NCI-H69 (cell line): ENCODE measurements around the gene N4BP2L2.
"Not testable (repeated sequence)": the region's sequence is repeated elsewhere in the genome, so short reads cannot be mapped to it uniquely, and the experiment has no call there.

Experiments used
- DNase-seq: peaks from one replicate; lab custom pipeline; 2025; lab: John Stamatoyannopoulos, UW

Gene N4BP2L2

DNA sequence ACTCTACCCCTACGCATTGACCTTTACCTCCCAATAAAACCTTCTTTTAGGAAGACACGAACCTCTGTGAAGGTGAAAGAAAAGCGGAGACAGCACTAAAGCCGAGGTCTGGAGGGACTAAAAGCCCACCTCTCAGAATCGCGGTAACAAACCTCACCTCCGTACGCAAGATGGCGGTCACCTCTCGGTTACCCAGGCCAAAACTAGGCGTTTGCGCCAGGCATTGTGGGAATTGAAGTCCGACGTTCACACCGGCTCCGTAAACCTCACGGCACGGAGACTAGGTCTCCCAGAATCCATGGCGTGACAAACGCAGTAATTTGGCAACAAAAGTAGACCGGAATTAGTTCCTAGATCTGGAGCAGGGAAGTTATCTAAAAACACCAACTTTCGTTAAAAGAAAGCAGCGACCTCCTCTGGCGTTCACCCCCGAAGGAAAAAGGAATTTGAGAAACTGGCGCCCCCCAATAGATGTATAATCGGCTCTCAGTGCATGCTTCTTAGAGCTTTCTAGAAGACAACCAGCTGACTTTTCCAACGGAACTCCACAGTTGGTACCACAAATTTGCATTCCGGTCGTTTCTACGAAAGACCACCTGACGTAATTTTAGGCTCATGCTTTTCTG is at the start of gene N4BP2L2:
Gene N4BP2L2, minus strand, starts transcription at position 175 of the 626 bp plus-strand sequence. CDS start 1,768 bp downstream, outside the sequence.
- peak; percentile 95 for DNase-seq

GRCh38 chr13:32587811-32588170 is 49.2 kb upstream of the N4BP2L2 start:
- DNase-seq: peak; percentile 50

DNA sequence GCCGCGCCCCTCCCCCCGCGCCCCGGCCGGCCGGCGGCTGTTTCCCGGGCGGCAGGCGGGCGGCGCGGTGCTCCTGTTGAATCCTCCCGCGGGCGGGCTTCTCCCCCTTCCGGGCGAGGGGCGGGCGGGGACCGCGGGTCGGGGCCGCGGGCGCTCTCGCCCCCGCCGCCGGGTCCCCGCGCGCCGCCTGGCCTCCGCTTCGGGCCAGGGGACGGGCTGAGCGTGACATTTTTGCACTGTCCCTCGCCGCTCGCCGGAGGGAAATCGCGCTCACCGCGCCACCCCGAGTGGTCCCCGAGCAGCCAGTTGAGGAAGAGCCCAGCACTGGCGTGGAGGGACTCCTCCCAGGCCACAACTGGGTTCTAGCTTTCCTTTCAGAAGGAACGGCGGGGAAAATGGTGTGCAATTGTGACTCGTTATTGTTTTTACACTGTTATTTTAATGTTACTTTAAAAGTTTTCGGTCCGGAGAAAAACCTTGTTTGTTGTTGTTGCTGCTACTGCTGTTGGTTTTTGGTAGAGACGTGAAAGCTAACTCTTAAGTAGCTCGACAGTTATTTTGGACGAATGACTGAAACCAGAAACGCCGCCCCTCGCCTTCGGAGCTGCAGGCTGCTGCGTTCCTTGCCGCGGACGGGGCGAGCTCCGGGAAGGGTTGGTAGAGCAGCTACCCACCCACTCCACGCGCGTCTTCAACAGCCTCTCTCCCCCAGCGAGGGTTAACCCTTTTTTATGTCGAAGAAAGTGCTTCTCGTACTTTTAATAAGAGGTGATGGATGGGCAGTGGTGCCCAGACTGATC is 48.6 kb upstream of the N4BP2L2 start:
- peak; percentile 81 for DNase-seq

- DNase-seq: peak; percentile 95
Measured at GRCh38 chr13:32586080-32586900, 47.7 kb upstream of the N4BP2L2 start, which contains the start of gene PDS5B. PDS5B (plus strand) TSS chr13:32586452; CDS start chr13:32648773, 62,321 bp downstream.

DNA sequence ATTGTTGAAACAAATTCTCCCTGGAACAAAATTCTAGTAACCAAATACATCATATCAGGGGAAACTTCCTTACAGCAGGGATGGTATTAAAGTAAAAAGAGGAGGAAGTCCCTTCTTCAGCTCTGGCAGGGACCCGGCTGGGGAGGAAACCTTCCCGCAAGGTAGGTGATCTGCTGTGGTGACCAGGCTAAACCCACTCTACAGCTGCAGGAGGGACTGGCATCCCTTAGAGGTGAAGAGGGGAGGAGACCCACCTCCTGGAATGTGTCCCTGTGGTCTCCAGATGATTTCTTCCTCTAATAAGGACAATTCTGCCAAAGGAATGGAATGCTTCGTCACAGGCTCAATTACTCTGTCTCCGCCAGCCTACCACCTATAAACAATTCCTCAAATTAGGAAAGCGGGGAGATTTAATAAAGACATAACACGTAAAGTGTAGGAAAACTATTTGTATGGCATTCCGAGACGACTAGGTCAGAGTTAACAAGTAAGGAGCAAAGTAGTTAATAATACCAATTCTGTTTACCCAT is 47.0 kb upstream of the N4BP2L2 start:
- DNase-seq: peak; percentile 11

DNA sequence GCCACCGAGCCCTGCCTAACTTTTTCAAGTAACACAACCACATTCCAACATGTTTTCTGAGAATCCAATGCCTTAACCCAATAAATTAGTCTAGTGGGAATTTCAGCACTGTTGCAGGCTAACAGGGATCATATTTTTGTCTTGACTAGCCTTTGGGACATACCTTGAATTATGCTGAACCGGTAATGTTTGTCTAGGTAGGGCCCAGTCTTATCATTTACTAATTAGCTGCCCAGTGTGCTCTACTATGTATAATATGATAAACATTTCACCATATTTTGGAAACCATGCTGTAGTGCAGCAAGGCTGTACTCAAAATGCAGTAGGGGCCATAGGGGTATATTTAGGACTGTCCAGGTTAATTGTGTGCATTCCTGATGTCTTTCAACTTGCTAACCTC is 44.4 kb upstream of the N4BP2L2 start:
- DNase-seq: no peak

DNA sequence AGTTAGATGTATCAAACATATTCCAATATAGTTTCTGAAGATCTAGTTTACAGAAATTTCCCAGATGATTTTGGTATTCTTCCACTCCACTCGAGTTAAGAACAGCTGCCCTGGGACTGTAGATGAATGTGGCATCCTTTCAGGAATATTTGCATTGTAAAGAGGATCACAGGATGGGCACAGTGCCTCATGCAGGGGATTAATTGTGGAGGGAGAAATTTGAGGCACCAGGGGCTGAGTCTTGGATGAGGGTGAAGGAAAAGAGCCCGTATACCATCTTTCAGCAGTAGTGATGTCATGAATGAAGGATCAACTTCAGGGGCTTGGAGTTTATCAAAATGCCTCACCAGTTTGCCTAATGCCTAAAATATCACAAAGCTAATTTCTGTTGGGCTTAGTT is 43.7 kb upstream of the N4BP2L2 start:
- no peak for DNase-seq

DNA sequence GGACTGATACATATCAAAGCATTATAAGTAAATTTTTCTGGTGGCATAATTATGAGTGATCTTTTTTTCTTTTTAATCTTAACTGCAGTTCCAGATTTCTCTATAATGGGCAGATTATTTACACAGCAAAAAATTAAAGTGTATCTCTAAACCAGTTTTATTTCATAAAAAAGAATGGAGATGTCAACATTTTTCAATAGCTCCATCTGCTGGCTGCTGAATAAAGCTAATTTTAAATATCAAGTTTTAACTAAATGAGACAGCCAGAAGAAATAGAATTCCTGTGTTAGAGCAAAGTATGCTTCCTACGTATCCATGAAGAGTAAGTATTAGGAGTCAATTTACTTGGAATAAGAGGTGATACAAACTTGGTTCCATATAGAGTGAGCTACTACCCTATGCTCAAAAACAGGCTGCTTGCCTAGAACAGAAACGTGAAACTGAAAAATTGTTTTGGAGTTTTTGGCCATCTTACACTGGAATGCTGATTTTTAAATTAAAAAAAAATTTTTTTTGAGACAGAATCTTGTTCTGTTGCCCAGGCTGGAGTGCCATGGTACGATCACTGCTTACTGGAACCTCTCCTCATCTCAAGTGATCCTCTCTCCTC is 42.7 kb upstream of the N4BP2L2 start:
- peak; percentile 45 for DNase-seq

DNA sequence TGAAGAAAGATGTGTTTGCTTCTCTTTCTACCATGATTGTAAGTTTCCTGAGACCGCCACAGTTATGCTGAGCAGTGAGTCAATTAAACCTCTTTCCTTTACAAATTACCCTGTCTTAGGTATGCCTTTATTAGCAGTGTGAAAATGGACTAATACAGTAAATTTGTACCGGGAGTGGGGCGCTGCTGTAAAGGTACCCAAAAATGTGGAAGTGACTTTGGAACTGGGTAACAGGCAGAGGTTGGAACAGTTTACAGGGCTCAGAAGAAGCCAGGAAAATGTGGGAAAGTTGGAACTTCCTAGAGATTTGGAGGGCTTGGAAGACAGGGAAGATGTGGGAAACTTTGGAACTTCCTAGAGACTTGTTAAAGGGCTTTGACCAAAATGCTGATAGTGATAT is 38.4 kb upstream of the N4BP2L2 start:
- DNase-seq: no peak

GRCh38 chr13:32575687-32576086 is 37.1 kb upstream of the N4BP2L2 start:
- not testable (repeated sequence) for DNase-seq

DNA sequence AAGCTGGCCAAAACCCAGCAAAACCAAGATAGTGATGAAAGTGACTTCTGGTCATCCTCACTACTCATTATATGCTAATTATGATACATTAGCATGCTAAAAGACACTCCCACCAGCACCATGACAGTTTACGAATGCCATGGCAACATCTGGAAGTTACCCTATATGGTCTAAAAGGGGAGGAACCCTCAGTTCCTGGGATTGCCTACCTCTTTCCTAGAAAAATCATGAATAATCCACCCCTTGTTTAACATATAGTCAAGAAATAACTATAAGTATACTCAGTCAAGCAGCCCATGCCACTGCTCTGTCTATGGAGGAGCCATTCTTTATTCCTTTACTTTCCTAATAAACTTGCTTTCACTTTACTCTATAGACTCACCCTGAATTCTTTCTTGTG is 22.2 kb upstream of the N4BP2L2 start:
- not testable (repeated sequence) for DNase-seq

- no peak for DNase-seq
Measured at GRCh38 chr13:32555613-32556012, 17.0 kb upstream of the N4BP2L2 start.

GRCh38 chr13:32553720-32554119 is 15.1 kb upstream of the N4BP2L2 start:
- no peak for DNase-seq

DNA sequence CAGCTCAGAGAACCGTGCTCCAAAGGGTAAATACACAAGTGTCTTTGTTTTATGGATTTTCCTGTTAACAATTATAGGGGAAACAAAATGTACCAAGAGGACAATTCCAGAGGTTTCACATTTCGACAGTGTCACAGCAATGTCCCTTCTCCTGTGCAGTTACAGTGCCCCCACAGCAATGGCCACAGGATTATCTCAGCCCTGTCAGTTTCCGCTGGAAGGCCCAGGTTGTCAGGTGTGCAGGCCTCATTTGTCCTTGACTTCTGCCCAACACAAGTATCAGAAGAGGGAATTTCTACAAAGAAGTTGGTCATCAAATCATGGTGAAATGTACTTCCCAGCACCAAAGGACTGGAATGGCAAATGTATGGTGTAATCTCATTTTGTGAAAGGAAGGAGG is 11.2 kb upstream of the N4BP2L2 start:
- DNase-seq: no peak

DNA sequence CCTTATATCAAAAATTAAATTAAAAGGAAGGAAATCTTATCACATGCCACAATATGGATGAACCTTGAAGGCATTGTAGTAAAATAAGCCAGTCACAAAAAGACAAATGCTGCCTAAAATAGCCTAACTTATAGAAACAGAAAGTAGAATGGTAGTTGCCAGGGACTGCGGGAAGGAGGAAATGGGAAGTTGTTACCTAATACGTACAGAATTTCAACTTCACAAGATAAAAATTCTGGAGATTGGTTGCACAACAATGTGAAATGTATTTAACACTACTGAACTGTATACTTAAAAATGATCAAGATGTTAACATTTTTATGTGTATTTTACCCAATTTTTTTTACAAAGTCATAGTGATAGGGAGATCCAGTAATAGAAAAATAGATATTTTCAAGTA is 10.2 kb upstream of the N4BP2L2 start:
- DNase-seq: no peak

- no peak for DNase-seq
Measured at GRCh38 chr13:32545083-32545482, 6.5 kb upstream of the N4BP2L2 start.

DNA sequence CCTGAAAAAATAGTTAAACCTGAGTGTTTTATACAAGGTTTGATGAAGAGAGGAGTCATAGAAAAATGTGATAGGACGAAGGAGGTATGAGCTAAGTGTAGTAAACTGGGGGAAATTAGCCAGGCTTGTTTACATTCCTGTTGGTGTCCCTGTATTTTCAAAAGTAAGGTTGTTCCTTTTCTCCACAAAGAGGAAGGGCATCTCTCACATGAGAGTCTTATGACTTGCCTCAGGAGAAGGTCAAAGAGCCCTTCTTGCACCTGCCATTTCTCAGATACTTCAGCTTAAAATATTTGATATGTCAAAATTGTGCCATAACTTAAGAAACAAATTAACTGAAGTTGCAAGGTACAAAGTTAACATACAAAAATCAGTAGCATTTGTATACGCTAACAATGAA is 3.6 kb upstream of the N4BP2L2 start:
- no peak for DNase-seq

- peak; percentile 62 for DNase-seq
Measured at GRCh38 chr13:32538143-32538620, 413 bp downstream of the N4BP2L2 start.

- no peak for DNase-seq
Measured at GRCh38 chr13:32537580-32538142, 934 bp downstream of the N4BP2L2 start.

DNA sequence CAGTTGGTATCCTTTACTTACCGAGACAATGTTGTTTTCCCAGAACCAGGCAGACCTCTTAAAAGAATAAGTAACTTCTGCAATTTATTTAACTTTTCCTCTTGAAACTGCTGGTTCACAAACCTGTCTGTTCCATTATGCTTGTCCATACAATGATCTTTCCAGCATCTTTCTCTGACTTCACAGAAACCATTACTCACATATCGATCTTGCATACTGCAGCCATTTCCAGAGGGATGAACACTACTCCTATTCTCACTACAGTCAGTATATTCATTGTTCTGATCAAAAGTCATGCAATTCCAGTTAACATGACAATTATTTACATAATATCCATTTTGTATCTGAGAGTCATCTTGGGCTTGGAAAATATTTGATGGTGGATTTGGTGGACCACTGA is 2.8 kb downstream of the N4BP2L2 start:
- DNase-seq: no peak

GRCh38 chr13:32535115-32535514 is 3.5 kb downstream of the N4BP2L2 start:
- no peak for DNase-seq
